ENCODE results near the gene CDON.
"Not testable (repeated sequence)": the region's sequence is repeated elsewhere in the genome, so short reads cannot be mapped to it uniquely, and the experiment has no call there.

Gene CDON

DNA sequence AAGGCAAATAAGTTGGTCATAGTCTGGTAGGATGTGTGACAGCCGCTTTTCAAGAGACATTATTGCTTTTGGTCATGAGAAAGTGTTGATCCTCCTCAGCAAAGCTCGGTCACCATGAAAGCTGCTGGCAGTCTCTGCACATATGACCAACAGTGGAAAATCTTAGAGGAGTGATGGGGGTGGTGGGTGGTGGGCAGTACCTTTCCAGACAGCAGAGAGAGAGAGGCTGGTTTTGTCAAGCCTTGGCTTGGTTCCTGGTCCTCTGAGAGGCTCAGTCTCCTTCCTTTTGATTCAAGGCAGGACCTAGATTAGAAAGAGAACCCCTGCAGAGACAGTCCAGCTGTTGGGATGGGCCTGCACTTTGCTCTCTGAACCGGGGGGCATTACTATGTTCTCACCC lies 136.9 kb downstream of the CDON start:
- WGBS, 2 experiments = 87 to 91% methylated on average over 3 of the region's 3 CpGs
- Histone ChIP-seq H3K27me3 (ENCODE audit: control insufficient read depth, insufficient read depth, low read length, poor library complexity, severe bottlenecking) (no peaks in the 10 kb centered on the region), H3K27ac (ENCODE audit: insufficient read depth, low read depth, low read length, poor library complexity, severe bottlenecking) (no peak overlapping the region), H3K4me3 (ENCODE audit: insufficient read depth, low read depth, low read length) (no peak overlapping the region), H3K9me3 (ENCODE audit: control insufficient read depth, low read length) (no peaks in the 10 kb centered on the region), H3K4me1 (ENCODE audit: control insufficient read depth, insufficient read depth, low read length) (peaks cover 13% of the 10 kb centered on the region), H3K36me3 (ENCODE audit: control insufficient read depth, insufficient read depth, low read length) (no peaks in the 10 kb centered on the region)

- H3K27me3 ChIP-seq (ENCODE audit: control insufficient read depth, insufficient read depth, low read length, poor library complexity, severe bottlenecking) = no peaks in the 10 kb centered on the region
- H3K4me1 ChIP-seq (ENCODE audit: control insufficient read depth, insufficient read depth, low read length) = peaks cover 13% of the 10 kb centered on the region
- no peak overlapping the region for H3K4me3 ChIP-seq (ENCODE audit: insufficient read depth, low read depth, low read length)
- 75 to 76% methylated on average over 6 of the region's 6 CpGs for WGBS, 2 experiments
- no peaks in the 10 kb centered on the region for H3K36me3 ChIP-seq (ENCODE audit: control insufficient read depth, insufficient read depth, low read length)
- H3K27ac ChIP-seq (ENCODE audit: insufficient read depth, low read depth, low read length, poor library complexity, severe bottlenecking) = no peak overlapping the region
- H3K9me3 ChIP-seq (ENCODE audit: control insufficient read depth, low read length) = no peaks in the 10 kb centered on the region
Measured at GRCh38 chr11:125925247-125925740, 137.4 kb downstream of the CDON start.

GRCh38 chr11:125924384-125925007 lies 138.2 kb downstream of the CDON start:
- Histone ChIP-seq H3K27ac (ENCODE audit: insufficient read depth, low read depth, low read length, poor library complexity, severe bottlenecking) (no peak overlapping the region), H3K4me3 (ENCODE audit: insufficient read depth, low read depth, low read length) (no peak overlapping the region), H3K27me3 (ENCODE audit: control insufficient read depth, insufficient read depth, low read length, poor library complexity, severe bottlenecking) (no peaks in the 10 kb centered on the region), H3K36me3 (ENCODE audit: control insufficient read depth, insufficient read depth, low read length) (no peaks in the 10 kb centered on the region), H3K4me1 (ENCODE audit: control insufficient read depth, insufficient read depth, low read length) (peaks cover 13% of the 10 kb centered on the region), H3K9me3 (ENCODE audit: control insufficient read depth, low read length) (no peaks in the 10 kb centered on the region)
- WGBS, 2 experiments = 91 to 95% methylated on average over 9 of the region's 9 CpGs

DNA sequence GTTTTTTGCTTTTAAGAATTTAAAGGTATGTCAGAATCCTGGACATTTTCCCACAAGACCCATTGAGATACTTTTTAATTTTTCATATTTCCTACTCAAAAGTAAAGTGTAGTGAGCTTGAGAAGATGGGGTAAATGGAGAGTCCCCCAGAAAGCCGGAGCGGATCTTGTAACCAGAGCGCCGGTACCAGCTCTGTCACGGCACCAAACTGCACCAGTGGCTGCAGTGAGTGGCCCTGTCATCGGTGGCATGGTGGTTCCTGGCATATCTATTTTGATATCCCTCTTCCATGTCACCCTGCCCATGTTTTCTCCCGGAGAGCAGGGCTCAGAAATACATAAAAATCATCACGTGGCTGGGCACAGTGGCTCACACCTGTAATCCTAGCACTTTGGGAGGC lies 139.0 kb downstream of the CDON start:
- no peaks in the 10 kb centered on the region for H3K27me3 ChIP-seq (ENCODE audit: control insufficient read depth, insufficient read depth, low read length, poor library complexity, severe bottlenecking)
- no peak overlapping the region for H3K4me3 ChIP-seq (ENCODE audit: insufficient read depth, low read depth, low read length)
- 89 to 95% methylated on average over 8 of the region's 8 CpGs for WGBS, 2 experiments
- H3K36me3 ChIP-seq (ENCODE audit: control insufficient read depth, insufficient read depth, low read length) = no peaks in the 10 kb centered on the region
- H3K9me3 ChIP-seq (ENCODE audit: control insufficient read depth, low read length) = no peaks in the 10 kb centered on the region
- no peak overlapping the region for H3K27ac ChIP-seq (ENCODE audit: insufficient read depth, low read depth, low read length, poor library complexity, severe bottlenecking)
- H3K4me1 ChIP-seq (ENCODE audit: control insufficient read depth, insufficient read depth, low read length) = peaks cover 13% of the 10 kb centered on the region

- WGBS, 2 experiments = 5 to 14% methylated on average over 5 to 7 of the region's 8 CpGs
- no peak overlapping the region for H3K27ac ChIP-seq (ENCODE audit: insufficient read depth, low read depth, low read length, poor library complexity, severe bottlenecking)
- peaks cover 13% of the 10 kb centered on the region for H3K4me1 ChIP-seq (ENCODE audit: control insufficient read depth, insufficient read depth, low read length)
- H3K27me3 ChIP-seq (ENCODE audit: control insufficient read depth, insufficient read depth, low read length, poor library complexity, severe bottlenecking) = no peaks in the 10 kb centered on the region
- H3K36me3 ChIP-seq (ENCODE audit: control insufficient read depth, insufficient read depth, low read length) = no peaks in the 10 kb centered on the region
- no peak overlapping the region for H3K4me3 ChIP-seq (ENCODE audit: insufficient read depth, low read depth, low read length)
- H3K9me3 ChIP-seq (ENCODE audit: control insufficient read depth, low read length) = no peaks in the 10 kb centered on the region
Measured at GRCh38 chr11:125923012-125923579, 139.6 kb downstream of the CDON start.

DNA sequence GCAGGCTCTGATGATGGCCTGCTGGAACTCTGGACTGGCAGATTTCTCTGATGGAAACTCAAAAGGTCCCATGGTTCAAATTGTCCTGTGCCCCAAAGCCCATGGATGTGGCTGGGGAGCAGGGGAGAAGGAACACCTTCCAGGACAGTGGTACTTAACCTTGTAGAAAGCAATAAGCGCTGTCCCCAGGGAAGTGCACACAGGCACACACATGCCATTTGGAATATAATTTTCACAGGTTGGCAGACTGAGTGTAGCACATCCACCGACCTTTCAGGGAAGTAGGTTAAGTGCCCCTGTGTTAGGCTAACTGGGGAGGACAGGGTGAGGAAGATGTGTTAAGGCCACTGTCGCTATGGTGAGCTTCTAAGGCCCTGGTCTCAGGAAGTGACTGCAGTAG lies 140.5 kb downstream of the CDON start:
- WGBS, 2 experiments = 95 to 96% methylated on average over 3 of the region's 3 CpGs

DNA sequence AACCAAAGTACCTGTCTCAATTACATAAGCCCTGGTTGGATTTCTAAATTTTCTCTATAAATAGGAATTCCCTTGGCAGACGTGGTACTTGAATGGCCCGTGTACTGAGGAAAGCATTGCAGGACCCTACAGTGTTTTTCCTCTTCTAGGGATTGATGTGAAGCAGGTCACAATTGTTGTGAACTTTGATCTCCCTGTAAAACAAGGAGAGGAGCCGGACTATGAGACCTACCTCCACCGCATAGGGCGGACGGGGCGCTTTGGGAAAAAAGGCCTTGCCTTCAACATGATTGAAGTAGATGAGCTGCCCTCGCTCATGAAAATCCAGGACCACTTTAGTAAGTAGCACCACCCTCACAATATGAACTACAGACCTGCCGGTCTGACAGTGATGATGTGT lies 141.6 kb downstream of the CDON start:
- Histone ChIP-seq H3K4me3 (ENCODE audit: insufficient read depth, low read depth, low read length) (no peak overlapping the region), H3K9me3 (ENCODE audit: control insufficient read depth, low read length) (no peaks in the 10 kb centered on the region), H3K27me3 (ENCODE audit: control insufficient read depth, insufficient read depth, low read length, poor library complexity, severe bottlenecking) (no peaks in the 10 kb centered on the region), H3K27ac (ENCODE audit: insufficient read depth, low read depth, low read length, poor library complexity, severe bottlenecking) (no peak overlapping the region), H3K36me3 (ENCODE audit: control insufficient read depth, insufficient read depth, low read length) (no peaks in the 10 kb centered on the region), H3K4me1 (ENCODE audit: control insufficient read depth, insufficient read depth, low read length) (peaks cover 11% of the 10 kb centered on the region)
- WGBS, 2 experiments = 91 to 95% methylated on average over 9 of the region's 9 CpGs

More for the DNA sequence above, 140.5 kb downstream of the CDON start:
- H3K36me3 ChIP-seq (ENCODE audit: control insufficient read depth, insufficient read depth, low read length) = no peaks in the 10 kb centered on the region
- no peak overlapping the region for H3K4me3 ChIP-seq (ENCODE audit: insufficient read depth, low read depth, low read length)
- no peak overlapping the region for H3K27ac ChIP-seq (ENCODE audit: insufficient read depth, low read depth, low read length, poor library complexity, severe bottlenecking)
- H3K4me1 ChIP-seq (ENCODE audit: control insufficient read depth, insufficient read depth, low read length) = peaks cover 13% of the 10 kb centered on the region
- H3K9me3 ChIP-seq (ENCODE audit: control insufficient read depth, low read length) = no peaks in the 10 kb centered on the region
- no peaks in the 10 kb centered on the region for H3K27me3 ChIP-seq (ENCODE audit: control insufficient read depth, insufficient read depth, low read length, poor library complexity, severe bottlenecking)

- H3K9me3 ChIP-seq (ENCODE audit: control insufficient read depth, low read length) = no peaks in the 10 kb centered on the region
- no peak overlapping the region for H3K4me3 ChIP-seq (ENCODE audit: insufficient read depth, low read depth, low read length)
- H3K27me3 ChIP-seq (ENCODE audit: control insufficient read depth, insufficient read depth, low read length, poor library complexity, severe bottlenecking) = no peaks in the 10 kb centered on the region
- WGBS, 2 experiments = 84 to 88% methylated on average over 13 of the region's 13 CpGs
- H3K4me1 ChIP-seq (ENCODE audit: control insufficient read depth, insufficient read depth, low read length) = no peaks in the 10 kb centered on the region
- no peaks in the 10 kb centered on the region for H3K36me3 ChIP-seq (ENCODE audit: control insufficient read depth, insufficient read depth, low read length)
- H3K27ac ChIP-seq (ENCODE audit: insufficient read depth, low read depth, low read length, poor library complexity, severe bottlenecking) = no peak overlapping the region
Measured at GRCh38 chr11:125918140-125918840, 144.4 kb downstream of the CDON start.

DNA sequence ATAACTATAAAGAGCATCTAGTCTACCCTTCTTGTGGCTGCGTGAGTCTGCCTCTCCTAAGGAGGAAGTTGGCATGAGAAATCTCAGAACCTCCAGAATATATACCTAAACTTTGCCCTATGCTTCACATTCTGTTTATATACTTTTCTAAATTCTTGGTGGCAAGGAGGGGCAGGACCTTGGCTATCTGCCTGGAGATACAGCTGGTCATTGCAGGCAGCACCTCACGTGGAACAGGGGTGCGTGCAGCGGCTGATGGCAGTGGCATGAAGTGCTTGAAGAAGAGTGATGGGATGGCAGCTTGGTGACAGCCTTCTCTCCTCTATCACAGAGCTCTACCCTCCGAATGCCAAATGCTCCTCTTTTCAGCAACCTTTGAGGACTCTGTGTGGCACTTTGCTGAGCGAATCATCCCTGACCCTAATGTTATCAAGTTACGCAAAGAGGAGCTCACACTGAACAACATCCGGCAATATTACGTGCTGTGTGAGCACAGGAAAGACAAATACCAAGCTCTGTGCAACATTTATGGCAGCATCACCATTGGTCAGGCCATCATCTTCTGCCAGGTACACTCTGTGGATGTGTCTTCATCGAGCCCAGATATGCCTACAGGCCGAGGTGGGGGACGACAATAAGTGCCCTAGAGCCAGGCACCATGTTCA lies 145.9 kb downstream of the CDON start:
- H3K27me3 ChIP-seq (ENCODE audit: control insufficient read depth, insufficient read depth, low read length, poor library complexity, severe bottlenecking) = no peaks in the 10 kb centered on the region
- 93 to 95% methylated on average over 12 of the region's 12 CpGs for WGBS, 2 experiments
- no peaks in the 10 kb centered on the region for H3K9me3 ChIP-seq (ENCODE audit: control insufficient read depth, low read length)
- H3K36me3 ChIP-seq (ENCODE audit: control insufficient read depth, insufficient read depth, low read length) = no peaks in the 10 kb centered on the region
- H3K4me1 ChIP-seq (ENCODE audit: control insufficient read depth, insufficient read depth, low read length) = no peaks in the 10 kb centered on the region
- no peak overlapping the region for H3K27ac ChIP-seq (ENCODE audit: insufficient read depth, low read depth, low read length, poor library complexity, severe bottlenecking)
- H3K4me3 ChIP-seq (ENCODE audit: insufficient read depth, low read depth, low read length) = no peak overlapping the region

GRCh38 chr11:125914601-125915000 lies 148.1 kb downstream of the CDON start:
- not testable (repeated sequence) for H3K4me1 ChIP-seq (ENCODE audit: control insufficient read depth, insufficient read depth, low read length); H3K4me3 ChIP-seq (ENCODE audit: insufficient read depth, low read depth, low read length); H3K9me3 ChIP-seq (ENCODE audit: control insufficient read depth, low read length); H3K36me3 ChIP-seq (ENCODE audit: control insufficient read depth, insufficient read depth, low read length); H3K27ac ChIP-seq (ENCODE audit: insufficient read depth, low read depth, low read length, poor library complexity, severe bottlenecking); H3K27me3 ChIP-seq (ENCODE audit: control insufficient read depth, insufficient read depth, low read length, poor library complexity, severe bottlenecking)
- WGBS, 2 experiments = 74 to 79% methylated on average over 3 of the region's 3 CpGs
